ENCODE measurements around the gene TRDMT1.

GRCh38 chr10:17236468-17237148 lies 35.1 kb upstream of the TRDMT1 start:
- TF ChIP-seq POLR2AphosphoS5 (IDR thresholded peaks at IDR 0.05) (no peak), CTCF (IDR thresholded peaks at IDR 0.05 in 8 of 11, conservative IDR thresholded peaks at IDR 0.05 in 3 of 11) (no peak), POLR2A (IDR thresholded peaks at IDR 0.05) (no peak)
